Adrenal gland (tissue), 12 donors: ENCODE data around the gene PPP1R14C. TPM values are rescaled to one million over a fixed set of nuclear protein-coding genes. Genes with fewer than 3 reads are reported as not detected.

Source experiments
- DNase-seq, 7 donors: peaks; one replicate each; pipeline ENCODE4 v3.0.0-alpha.2; 2019 to 2020
- H3K27ac ChIP-seq, 5 donors: fragments of 200-600 bp; sonication (generic) in 4 of 5; 1 replicate in 3 of 5; 2 replicates in 2 of 5; pipeline versions ENCODE4 v1.5.1 to v1.8.0; 2016 to 2020; ENCODE audit warnings: mild to moderate bottlenecking in 1 of 5
- H3K27me3 ChIP-seq: fragments of 200-600 bp; 2 replicates; pipeline ENCODE4 v1.8.0; 2021
- H3K36me3 ChIP-seq, 2 donors: fragments of 200-600 bp; replicated peaks in 1 of 2; 1 replicate in 1 of 2; 2 replicates in 1 of 2; pipeline versions ENCODE4 v1.5.1 to v1.8.0; 2018 to 2022
- H3K4me1 ChIP-seq, 2 donors: fragments of 200-600 bp; replicated peaks in 1 of 2; 1 replicate in 1 of 2; 2 replicates in 1 of 2; pipeline versions ENCODE4 v1.5.1 to v1.8.0; 2018 to 2021
- H3K4me3 ChIP-seq, 4 donors: fragments of 200-600 bp; sonication (generic) in 3 of 4; one replicate each; pipeline ENCODE4 v1.5.1; 2016 to 2018
- H3K9me3 ChIP-seq, 3 donors: fragments of 200-600 bp; sonication (generic) in 1 of 3; replicated peaks in 1 of 3; 1 replicate in 2 of 3; 2 replicates in 1 of 3; pipeline versions ENCODE4 v1.5.1 to v1.8.0; 2016 to 2021
- CTCF ChIP-seq, 6 experiments: fragments of 450-650 bp in 4 of 6; fragments of 200-600 bp in 2 of 6; sonication (generic) in 1 of 6; IDR thresholded peaks; 1 replicate in 5 of 6; 2 replicates in 1 of 6; pipeline versions ENCODE4 v1.5.1 to v1.8.0; 2016 to 2021; ENCODE audit warnings: antibody characterized with exemption in 6 of 6, mild to moderate bottlenecking in 2 of 6, moderate library complexity in 1 of 6
- POLR2A ChIP-seq, 2 donors: fragments of 450-650 bp; IDR thresholded peaks; one replicate each; pipeline ENCODE4 v1.6.1; 2017; ENCODE audit warnings: antibody characterized with exemption in 2 of 2, mild to moderate bottlenecking in 2 of 2, moderate library complexity in 1 of 2
- WGBS, 4 donors: extraction: QIAGEN DNeasy Blood & Tissue Kit in 2 of 4; methylation state at CpG; one replicate each; pipeline versions ENCODE4 v1.1.5 to v1.1.7; 2013 to 2017; 5-methylcytosine and 5-hydroxymethylcytosine counted together
- intact Hi-C, 2 donors: fragments of 100-400 bp; cut with DNase I; formaldehyde crosslinking; loops; one replicate each; pipeline versions ENCODE4 v1.14.1 to v1.15.0; 2022 to 2023
- polyA plus RNA-seq, 3 donors: library from polyadenylated mRNA; stranded (reverse); fragments of 200-250 nt in 2 of 3; fragments of 350-450 nt in 1 of 3; fragmentation: Illumina TruSeq in 1 of 3; extraction: RNeasy Lipid Tissue Mini Kit (QIAGEN cat#74804) in 1 of 3; gene quantifications; one replicate each; pipeline ENCODE4 v1.2.3, GENCODE V29; 2013 to 2014
- total RNA-seq, 9 donors: library from RNA; depleted of rRNA in 4 of 9; stranded (reverse); fragments of >200 nt in 4 of 9; fragments of 120-200 nt in 1 of 9; fragmentation: NEBNext Ultra II Directional in 1 of 9; extraction: Animal tissue kit (Norgen Biotek cat#: 25700) in 1 of 9; gene quantifications; one replicate each; pipeline versions ENCODE4 v1.1.0 to v1.2.4, GENCODE V29; 2013 to 2023
- donor health status: healthy with polysubstance abuse.
- donor health status: Bipolar disorder and iron deficiency.
- donor health status: DM: yes; HTN: yes; CAD: no.
- donor health status: DM: no; HTN: no; CAD: no.
- donor health status: DM: no; HTN: no; CAD: no.
- donor health status: DM: yes; HTN: yes; CAD: no.

The PPP1R14C gene
- total and polyA plus RNA-seq, 12 donors = 0.11 to 0.46 (median 0.17) TPM; not detected in 5

- TF ChIP-seq POLR2A (IDR thresholded peaks at IDR 0.05) (no peak), CTCF (IDR thresholded peaks at IDR 0.05) (no peak)
- H3K9me3 ChIP-seq = no peaks in the 10 kb centered on the region
- no peaks in the 10 kb centered on the region for H3K27me3 ChIP-seq
- no peaks in the 10 kb centered on the region for H3K4me1 ChIP-seq
- no peaks in the 10 kb centered on the region for H3K36me3 ChIP-seq
- no peak overlapping the region for H3K4me3 ChIP-seq
- intact Hi-C loops = no loop called here
- H3K27ac ChIP-seq = no peak overlapping the region
- DNase-seq = no peak
- 68 to 79% (median 73%) methylated on average over 5 of the region's 5 CpGs for WGBS, 4 donors
These were observed 46.3 kb downstream of the PPP1R14C start for GRCh38 chr6:150189122-150189521.

GRCh38 chr6:150191809-150192208, 49.0 kb downstream of the PPP1R14C start:
- 72 to 84% (median 82%) methylated on average over 3 of the region's 3 CpGs for WGBS, 4 donors

GRCh38 chr6:150194195-150194594, 51.4 kb downstream of the PPP1R14C start:
- TF ChIP-seq CTCF (IDR thresholded peaks at IDR 0.05) (no peak), POLR2A (IDR thresholded peaks at IDR 0.05) (no peak)
- intact Hi-C loops = no loop called here
- no peaks in the 10 kb centered on the region for H3K36me3 ChIP-seq
- DNase-seq = no peak
- no peak overlapping the region for H3K27ac ChIP-seq
- H3K27me3 ChIP-seq = no peaks in the 10 kb centered on the region
- H3K4me1 ChIP-seq = no peaks in the 10 kb centered on the region
- no peaks in the 10 kb centered on the region for H3K9me3 ChIP-seq
- H3K4me3 ChIP-seq = no peak overlapping the region
- WGBS, 4 donors = 72 to 78% (median 73%) methylated on average over 2 of the region's 2 CpGs

More at GRCh38 chr6:150191809-150192208, 49.0 kb downstream of the PPP1R14C start:
- no peak for TF ChIP-seq POLR2A (IDR thresholded peaks at IDR 0.05)
- no peak for TF ChIP-seq CTCF (IDR thresholded peaks at IDR 0.05)
- intact Hi-C loops = no loop called here
- no peaks in the 10 kb centered on the region for H3K4me1 ChIP-seq
- no peaks in the 10 kb centered on the region for H3K36me3 ChIP-seq
- H3K4me3 ChIP-seq = no peak overlapping the region
- no peaks in the 10 kb centered on the region for H3K27me3 ChIP-seq
- no peak overlapping the region for H3K27ac ChIP-seq
- no peaks in the 10 kb centered on the region for H3K9me3 ChIP-seq
- no peak for DNase-seq

GRCh38 chr6:150195996-150196417, 53.2 kb downstream of the PPP1R14C start:
- H3K4me1 ChIP-seq = no peaks in the 10 kb centered on the region
- no peak for DNase-seq
- H3K27me3 ChIP-seq = no peaks in the 10 kb centered on the region
- no peaks in the 10 kb centered on the region for H3K9me3 ChIP-seq
- H3K4me3 ChIP-seq = no peak overlapping the region
- TF ChIP-seq POLR2A (IDR thresholded peaks at IDR 0.05) (no peak), CTCF (IDR thresholded peaks at IDR 0.05) (no peak)
- no peaks in the 10 kb centered on the region for H3K36me3 ChIP-seq
- WGBS, 4 donors = 31 to 69% (median 58%) methylated on average over 2 of the region's 2 CpGs
- intact Hi-C loops = no loop called here
- no peak overlapping the region for H3K27ac ChIP-seq
